Measurements from ENCODE around the gene OLFML1. TPM values are rescaled to one million over a fixed set of nuclear protein-coding genes. Genes with fewer than 3 reads are reported as not detected.

Gene OLFML1
- total RNA-seq, 2 experiments from 2014 or later = not detected

DNA sequence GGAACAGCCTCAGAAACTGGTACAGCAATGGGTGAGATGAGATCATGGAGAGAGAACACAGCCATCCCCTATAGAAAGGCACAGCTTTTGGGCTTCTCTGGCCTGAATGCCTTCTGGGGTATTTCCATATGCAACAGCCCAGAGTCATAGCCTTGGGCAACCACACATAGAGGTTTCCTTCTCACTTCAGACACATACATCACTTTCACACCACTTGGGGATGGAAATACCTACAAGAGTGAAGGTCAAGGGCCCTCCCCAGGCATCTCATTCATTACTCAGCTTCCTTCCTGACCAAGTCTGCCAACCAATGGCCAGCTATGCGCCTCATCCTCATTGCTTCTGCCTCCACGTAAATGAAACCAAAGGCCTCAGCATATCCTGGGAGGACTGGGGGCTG is 17.7 kb upstream of the OLFML1 start:
- no peaks in the 10 kb centered on the region for H3K9me2 ChIP-seq (ENCODE audit: insufficient read depth, low read length)
- POLR2A ChIA-PET = interaction anchor here (0.7 kb wide), 1 partner anchor 101 kb away, joined by 3 read pairs; no protein-coding TSS in a partner anchor

DNA sequence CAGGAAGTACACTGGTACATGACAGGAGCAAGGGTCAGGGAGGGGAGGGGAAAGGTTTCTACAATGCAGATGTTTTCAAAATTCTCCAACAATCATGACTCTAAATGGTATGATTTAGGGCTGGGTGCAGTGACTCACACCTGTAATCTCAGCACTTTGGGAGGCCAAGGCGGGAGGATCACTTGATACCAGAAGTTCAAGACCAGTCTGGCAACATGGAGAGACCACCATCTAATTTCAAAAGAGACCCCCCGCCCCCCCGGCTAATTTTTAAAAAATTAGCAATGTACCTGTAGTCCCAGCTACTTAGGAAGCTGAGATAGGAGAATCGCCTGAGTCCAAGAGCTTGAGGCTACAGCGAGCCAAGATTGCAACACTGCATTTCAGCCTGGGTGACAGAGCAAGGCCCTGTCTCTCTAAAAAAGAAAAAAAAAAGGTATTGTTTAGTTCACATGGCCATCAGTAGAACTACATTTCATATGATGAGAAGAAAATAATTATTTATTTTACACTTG is 15.9 kb upstream of the OLFML1 start:
- intact Hi-C loops (cut with micrococcal nuclease; ENCODE audit: unreplicated experiment) = no loop called here
- Histone ChIP-seq H3K79me2 (ENCODE audit: insufficient read depth, low read depth, low read length) (no peaks in the 10 kb centered on the region), H3K9me3 (ENCODE audit: low read length) (no peaks in the 10 kb centered on the region), H3K4me1 (ENCODE audit: insufficient read depth, low read length, poor library complexity, severe bottlenecking) (peaks cover 10% of the 10 kb centered on the region), H3K36me3 (ENCODE audit: insufficient read depth, low read length) (no peaks in the 10 kb centered on the region), H4K20me1 (ENCODE audit: insufficient read depth, low read length) (no peaks in the 10 kb centered on the region), H3K27ac (ENCODE audit: low read depth, low read length, poor library complexity, severe bottlenecking) (no peak overlapping the region), H3K4me2 (ENCODE audit: low read length) (no peak overlapping the region), H3K9me2 (ENCODE audit: insufficient read depth, low read length) (no peaks in the 10 kb centered on the region), H3K4me3 (ENCODE audit: low read depth, low read length, poor library complexity, severe bottlenecking) (no peak overlapping the region), H2AFZ (ENCODE audit: low read length) (no peak overlapping the region)
- TF ChIP-seq, protein P1, sequence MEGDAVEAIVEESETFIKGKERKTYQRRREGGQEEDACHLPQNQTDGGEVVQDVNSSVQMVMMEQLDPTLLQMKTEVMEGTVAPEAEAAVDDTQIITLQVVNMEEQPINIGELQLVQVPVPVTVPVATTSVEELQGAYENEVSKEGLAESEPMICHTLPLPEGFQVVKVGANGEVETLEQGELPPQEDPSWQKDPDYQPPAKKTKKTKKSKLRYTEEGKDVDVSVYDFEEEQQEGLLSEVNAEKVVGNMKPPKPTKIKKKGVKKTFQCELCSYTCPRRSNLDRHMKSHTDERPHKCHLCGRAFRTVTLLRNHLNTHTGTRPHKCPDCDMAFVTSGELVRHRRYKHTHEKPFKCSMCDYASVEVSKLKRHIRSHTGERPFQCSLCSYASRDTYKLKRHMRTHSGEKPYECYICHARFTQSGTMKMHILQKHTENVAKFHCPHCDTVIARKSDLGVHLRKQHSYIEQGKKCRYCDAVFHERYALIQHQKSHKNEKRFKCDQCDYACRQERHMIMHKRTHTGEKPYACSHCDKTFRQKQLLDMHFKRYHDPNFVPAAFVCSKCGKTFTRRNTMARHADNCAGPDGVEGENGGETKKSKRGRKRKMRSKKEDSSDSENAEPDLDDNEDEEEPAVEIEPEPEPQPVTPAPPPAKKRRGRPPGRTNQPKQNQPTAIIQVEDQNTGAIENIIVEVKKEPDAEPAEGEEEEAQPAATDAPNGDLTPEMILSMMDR (conservative IDR thresholded peaks at IDR 0.05; ENCODE audit: low read length) = no peak
- TF ChIP-seq EZH2phosphoT487 (IDR thresholded peaks at IDR 0.05; ENCODE audit: borderline replicate concordance, low read depth, low read length) = no peak
- CTCF ChIA-PET (ENCODE audit: unreplicated experiment) = no interaction called here
- POLR2A ChIA-PET = interaction anchor here (0.6 to 1.2 kb wide), 2 partner anchors 14 to 500 kb away, joined by 3 read pairs; no protein-coding TSS in a partner anchor
- DNase-seq (ENCODE audit: low spot score) = no peak
- no TSS peak for BruUV-seq (replicated peaks)

More for the DNA sequence above, 17.7 kb upstream of the OLFML1 start:
- H3K4me2 ChIP-seq (ENCODE audit: low read length) = no peak overlapping the region
- BruUV-seq (replicated peaks) = no TSS peak
- H2AFZ ChIP-seq (ENCODE audit: low read length) = no peak overlapping the region
- H4K20me1 ChIP-seq (ENCODE audit: insufficient read depth, low read length) = no peaks in the 10 kb centered on the region
- intact Hi-C loops (cut with micrococcal nuclease; ENCODE audit: unreplicated experiment) = no loop called here
- no peak overlapping the region for H3K4me3 ChIP-seq (ENCODE audit: low read depth, low read length, poor library complexity, severe bottlenecking)
- H3K36me3 ChIP-seq (ENCODE audit: insufficient read depth, low read length) = no peaks in the 10 kb centered on the region
- H3K79me2 ChIP-seq (ENCODE audit: insufficient read depth, low read depth, low read length) = no peaks in the 10 kb centered on the region
- H3K27ac ChIP-seq (ENCODE audit: low read depth, low read length, poor library complexity, severe bottlenecking) = no peak overlapping the region
- no peaks in the 10 kb centered on the region for H3K9me3 ChIP-seq (ENCODE audit: low read length)
- H3K4me1 ChIP-seq (ENCODE audit: insufficient read depth, low read length, poor library complexity, severe bottlenecking) = no peaks in the 10 kb centered on the region
- CTCF ChIA-PET (ENCODE audit: unreplicated experiment) = no interaction called here
- no peak for DNase-seq (ENCODE audit: low spot score)
- TF ChIP-seq EZH2phosphoT487 (IDR thresholded peaks at IDR 0.05; ENCODE audit: borderline replicate concordance, low read depth, low read length) = no peak
- TF ChIP-seq, protein P1 (conservative IDR thresholded peaks at IDR 0.05; ENCODE audit: low read length) = no peak

DNA sequence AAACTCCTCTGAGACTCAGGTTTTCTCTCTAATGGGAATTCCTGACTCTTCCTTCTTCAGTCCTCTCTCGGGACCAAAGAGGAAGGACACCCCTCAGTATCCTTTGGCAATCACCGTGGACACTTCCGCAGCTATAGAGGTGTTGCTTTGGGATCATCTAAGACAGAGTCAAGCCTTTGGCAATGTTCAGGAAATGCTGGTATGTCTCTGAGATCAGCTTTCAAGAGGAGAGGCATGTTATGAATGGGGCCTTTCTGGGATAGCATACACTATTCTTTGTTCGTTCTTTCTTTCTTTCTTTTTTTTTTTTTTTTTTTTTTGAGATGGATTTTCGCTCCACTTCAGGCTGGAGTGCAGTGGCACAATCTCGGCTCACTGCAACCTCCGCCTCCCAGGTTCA is 14.2 kb upstream of the OLFML1 start:
- POLR2A ChIA-PET = interaction anchor here (0.7 to 1.4 kb wide), 2 partner anchors 9 to 141 kb away, joined by 3 to 4 read pairs; no protein-coding TSS in a partner anchor
- CTCF ChIA-PET (ENCODE audit: unreplicated experiment) = no interaction called here
- TF ChIP-seq EZH2phosphoT487 (IDR thresholded peaks at IDR 0.05; ENCODE audit: borderline replicate concordance, low read depth, low read length) = no peak
- TF ChIP-seq, protein P1 (conservative IDR thresholded peaks at IDR 0.05; ENCODE audit: low read length) = no peak

More for the DNA sequence above, 14.2 kb upstream of the OLFML1 start:
- no peak overlapping the region for H3K4me2 ChIP-seq (ENCODE audit: low read length)
- H3K4me1 ChIP-seq (ENCODE audit: insufficient read depth, low read length, poor library complexity, severe bottlenecking) = peaks cover 10% of the 10 kb centered on the region
- no peaks in the 10 kb centered on the region for H3K79me2 ChIP-seq (ENCODE audit: insufficient read depth, low read depth, low read length)
- intact Hi-C loops (cut with micrococcal nuclease; ENCODE audit: unreplicated experiment) = no loop called here
- no peak for DNase-seq (ENCODE audit: low spot score)
- H3K9me2 ChIP-seq (ENCODE audit: insufficient read depth, low read length) = no peaks in the 10 kb centered on the region
- no peaks in the 10 kb centered on the region for H3K9me3 ChIP-seq (ENCODE audit: low read length)
- no TSS peak for BruUV-seq (replicated peaks)
- H3K27ac ChIP-seq (ENCODE audit: low read depth, low read length, poor library complexity, severe bottlenecking) = no peak overlapping the region
- H3K36me3 ChIP-seq (ENCODE audit: insufficient read depth, low read length) = no peaks in the 10 kb centered on the region
- H2AFZ ChIP-seq (ENCODE audit: low read length) = no peak overlapping the region
- H4K20me1 ChIP-seq (ENCODE audit: insufficient read depth, low read length) = no peaks in the 10 kb centered on the region
- no peak overlapping the region for H3K4me3 ChIP-seq (ENCODE audit: low read depth, low read length, poor library complexity, severe bottlenecking)
